Dermis blood vessel endothelial cell (primary cell): ENCODE measurements around the gene PRKCZ. TPM values are rescaled to one million over a fixed set of nuclear protein-coding genes. Genes with fewer than 3 reads are reported as not detected.

Source experiments
- DNase-seq: peaks from one replicate; pipeline ENCODE4 v3.0.0; 2010
- total RNA-seq: library from RNA; depleted of rRNA; stranded (reverse); fragments of >200 nt; gene quantifications from 2 replicates; pipeline ENCODE4 v1.2.3, GENCODE V29; 2014

Gene PRKCZ
- total RNA-seq, 1 donor from 2014 or later: 22.8 TPM

GRCh38 chr1:2214541-2215241 is 164.5 kb downstream of the PRKCZ start:
- DNase-seq: no peak

DNA sequence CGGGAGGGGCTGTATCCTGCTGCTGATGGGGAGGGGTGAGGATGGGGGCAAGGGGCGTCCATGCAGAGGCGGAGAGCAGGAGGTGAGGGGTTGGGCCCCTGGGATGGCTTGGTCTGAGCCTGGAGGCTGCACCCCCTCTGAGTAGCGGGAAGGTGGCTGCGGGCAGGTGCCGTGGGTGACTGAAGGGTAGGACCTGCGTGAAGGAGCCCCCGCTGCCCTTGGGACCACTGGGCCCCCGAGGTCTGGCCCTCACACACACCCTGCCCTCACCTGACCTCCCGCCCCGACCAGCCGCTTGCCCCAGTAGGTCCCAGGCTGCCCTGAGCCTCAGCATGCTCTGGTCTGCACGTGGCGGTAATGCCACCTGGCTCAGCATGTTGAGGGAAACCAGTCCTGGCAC is 165.1 kb downstream of the PRKCZ start:
- DNase-seq: no peak

DNA sequence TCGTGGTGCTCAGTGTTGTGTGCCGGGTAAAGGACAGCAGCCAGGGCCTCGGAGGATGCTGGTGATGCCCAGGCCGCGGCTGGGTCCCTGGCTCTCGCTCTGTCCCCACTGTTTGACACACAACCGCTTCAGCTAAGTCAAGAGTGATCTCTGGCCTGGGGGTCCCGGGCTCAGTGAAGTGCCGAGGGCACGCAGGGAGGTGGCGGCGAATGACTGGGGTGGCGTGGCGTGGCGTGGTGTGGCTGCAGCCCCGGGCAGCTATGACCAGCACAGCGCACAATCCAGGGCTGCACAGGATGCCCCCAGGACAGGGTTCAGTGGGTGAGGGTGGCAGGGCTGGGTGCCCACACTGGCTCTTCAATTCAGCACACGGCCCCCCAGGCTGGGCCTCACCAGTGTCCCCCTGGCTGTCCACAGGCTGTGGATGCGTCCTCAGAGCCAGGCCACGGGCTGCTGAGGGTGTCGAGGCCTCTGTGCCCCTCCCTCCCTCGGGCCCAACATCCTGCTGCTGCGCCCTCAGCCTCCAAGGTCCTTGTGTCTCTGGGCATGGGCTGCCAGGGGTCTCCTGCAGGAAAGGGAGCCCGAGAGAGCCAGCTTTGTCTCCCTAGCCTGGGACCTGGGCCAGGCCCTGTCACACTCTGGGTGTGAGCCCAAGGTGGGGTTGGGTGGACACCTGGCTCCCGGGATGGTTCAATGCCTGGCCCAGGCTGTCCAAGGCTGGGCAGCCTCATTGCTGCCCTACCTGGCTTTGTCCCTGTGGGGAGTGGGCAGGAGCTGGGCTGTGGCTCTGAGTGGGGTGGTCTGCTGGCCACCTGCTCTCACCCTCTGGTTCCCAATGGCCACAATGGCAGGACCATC is 165.9 kb downstream of the PRKCZ start:
- DNase-seq: no peak

GRCh38 chr1:2216767-2217058 is 166.5 kb downstream of the PRKCZ start:
- no peak for DNase-seq

DNA sequence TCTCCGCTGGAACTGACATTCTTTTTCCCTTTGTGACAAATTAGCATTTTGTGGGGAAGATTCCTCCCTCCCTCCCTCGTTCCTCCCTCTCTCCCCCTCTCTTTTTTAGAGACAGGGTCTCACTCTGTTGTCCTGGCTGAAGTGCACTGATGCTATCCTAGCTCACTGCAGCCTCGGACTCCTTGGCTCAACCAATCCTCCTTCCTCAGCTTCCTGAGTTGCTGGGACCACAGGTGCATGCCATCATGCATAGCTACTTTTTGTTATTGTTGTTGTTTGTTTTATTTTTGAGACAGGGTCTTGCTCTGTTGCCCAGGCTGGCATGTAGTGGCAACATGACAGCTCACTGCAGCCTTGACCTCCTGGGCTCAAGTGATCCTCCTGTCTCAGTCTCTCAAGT is 171.1 kb downstream of the PRKCZ start:
- no peak for DNase-seq

DNA sequence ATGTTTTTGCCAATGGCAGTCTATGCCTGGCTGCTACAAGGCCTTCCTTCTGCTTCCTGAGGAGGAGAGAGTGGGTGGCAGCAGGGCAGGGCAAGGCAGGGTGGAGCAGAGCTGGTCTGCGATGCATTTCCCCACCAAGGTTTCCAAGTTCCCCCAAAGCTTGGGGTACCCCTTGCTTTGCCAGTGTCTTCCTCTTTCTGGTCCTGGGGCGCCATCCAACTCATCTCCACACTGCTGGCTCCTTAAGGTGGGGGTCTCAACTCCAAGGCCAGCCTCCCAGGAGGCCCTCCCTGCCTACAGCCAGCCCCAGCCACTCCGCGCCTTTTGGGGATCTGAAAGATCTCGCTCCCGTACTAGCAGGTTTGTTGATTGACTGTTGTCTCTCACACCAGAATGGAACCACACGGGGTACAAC is 174.0 kb downstream of the PRKCZ start:
- no peak for DNase-seq

DNA sequence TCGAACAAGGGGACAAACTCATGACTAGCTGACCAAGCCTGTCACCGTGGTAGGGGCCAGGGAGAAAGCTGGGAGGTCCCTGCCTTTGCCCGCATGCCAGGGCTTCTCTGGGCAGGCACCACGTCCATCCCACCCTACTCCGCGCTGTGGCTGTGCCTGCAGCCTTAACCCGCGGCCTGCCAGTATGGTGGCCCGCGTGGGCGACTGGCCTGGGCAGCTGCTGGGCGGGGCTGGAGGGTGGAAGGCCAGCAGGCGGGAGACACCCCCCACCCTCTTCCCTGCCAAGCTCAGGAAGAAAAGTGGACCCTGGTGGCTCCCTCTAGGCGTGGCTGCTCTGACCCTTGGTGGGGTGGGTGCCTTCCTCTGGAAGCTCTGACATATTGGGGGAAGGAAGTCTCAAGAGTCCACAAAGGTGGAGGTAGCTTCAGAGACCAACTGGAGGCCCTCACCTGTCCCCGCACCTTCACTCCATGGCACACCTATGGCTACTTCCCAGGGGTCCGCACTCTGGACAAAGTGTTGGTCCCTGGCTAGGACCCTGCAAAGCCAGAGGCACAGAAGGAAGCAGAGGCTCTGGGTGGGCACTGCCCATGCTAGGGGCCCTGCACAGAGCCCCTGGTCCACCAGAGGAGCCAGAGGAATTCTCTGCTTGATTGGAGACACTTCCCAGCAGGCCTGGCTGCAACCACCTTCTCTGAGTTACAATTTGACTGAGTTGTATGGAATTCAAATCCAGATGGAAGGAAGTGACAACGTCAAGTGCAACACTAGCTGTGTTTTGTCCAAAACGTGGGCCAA is 174.6 kb downstream of the PRKCZ start:
- DNase-seq: no peak

GRCh38 chr1:2226525-2227345 is 176.5 kb downstream of the PRKCZ start:
- no peak for DNase-seq

- DNase-seq: peak; percentile 98
These were observed 177.3 kb downstream of the PRKCZ start for GRCh38 chr1:2227346-2228156.

DNA sequence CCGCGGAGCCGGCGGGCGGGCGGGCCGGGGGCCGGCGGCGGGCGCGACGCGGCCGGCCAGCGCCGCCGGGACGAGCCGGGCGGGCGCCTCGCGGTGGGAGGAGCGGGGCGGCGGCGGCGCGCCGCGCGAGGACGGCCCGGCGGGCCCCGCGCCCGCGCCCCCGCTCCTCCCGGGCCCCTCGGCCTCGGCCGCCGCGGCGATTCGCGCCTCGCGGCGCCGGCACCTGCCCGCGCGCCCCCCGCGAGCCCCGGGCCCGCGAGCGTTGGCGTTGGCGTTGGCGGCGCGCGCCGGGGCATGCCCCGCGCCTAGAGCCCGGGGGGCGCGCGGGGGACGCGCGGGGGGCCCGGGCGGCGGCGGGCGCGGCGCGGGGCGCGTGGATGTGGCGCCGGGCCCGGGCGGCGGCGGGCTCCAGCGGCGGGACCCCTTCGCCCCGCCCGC is 178.0 kb downstream of the PRKCZ start, which contains the start of gene SKI:
Gene SKI, plus strand, starts transcription at position 163 of the 438 bp plus-strand sequence. CDS start 448 bp downstream, outside the sequence.
- DNase-seq: no peak

GRCh38 chr1:2228694-2229036 is 178.5 kb downstream of the PRKCZ start:
- DNase-seq: peak; percentile 48

GRCh38 chr1:2229037-2229864 is 179.0 kb downstream of the PRKCZ start:
- peak; percentile 76 for DNase-seq

DNA sequence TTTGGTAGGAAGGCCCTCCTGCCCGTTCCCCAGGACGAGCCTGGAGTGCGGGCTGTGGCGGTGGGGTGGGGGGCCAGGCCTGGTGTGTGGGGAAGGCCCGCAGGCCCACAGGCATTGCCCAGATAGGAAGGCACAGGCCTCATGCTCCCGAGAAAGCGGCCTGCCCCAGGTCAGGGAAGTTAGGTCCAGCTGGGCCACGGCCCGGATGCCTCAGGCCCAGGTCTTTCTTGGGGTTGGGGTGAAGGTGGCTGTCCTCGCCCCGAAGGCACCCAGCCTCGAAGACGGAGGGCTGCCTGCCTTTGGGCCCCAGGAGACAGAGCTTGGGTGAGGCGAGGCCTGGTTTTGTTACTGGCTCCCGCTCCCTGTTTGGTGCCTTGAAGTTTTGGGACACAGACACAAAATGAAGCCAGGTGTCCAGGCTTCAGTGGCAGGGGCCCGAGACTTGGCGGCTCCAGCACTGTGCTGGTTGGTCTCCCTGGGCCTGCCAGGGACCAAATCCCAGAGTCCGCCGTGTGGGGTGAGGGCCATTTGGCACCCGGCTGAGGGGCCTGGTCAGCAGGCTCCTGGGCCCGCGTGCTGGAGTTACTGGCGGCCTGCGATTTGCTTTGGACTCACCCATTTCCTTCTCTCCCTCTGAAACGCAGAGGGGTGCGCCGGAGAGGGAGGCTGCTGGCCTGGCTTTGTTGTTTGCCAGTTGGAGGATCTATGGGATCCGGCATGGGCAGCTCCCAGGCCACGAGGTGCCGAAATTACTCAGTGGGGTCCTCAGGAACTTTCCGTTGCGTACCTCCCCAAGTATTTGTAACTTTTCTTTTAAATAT is 179.9 kb downstream of the PRKCZ start:
- DNase-seq: peak; percentile 58

DNA sequence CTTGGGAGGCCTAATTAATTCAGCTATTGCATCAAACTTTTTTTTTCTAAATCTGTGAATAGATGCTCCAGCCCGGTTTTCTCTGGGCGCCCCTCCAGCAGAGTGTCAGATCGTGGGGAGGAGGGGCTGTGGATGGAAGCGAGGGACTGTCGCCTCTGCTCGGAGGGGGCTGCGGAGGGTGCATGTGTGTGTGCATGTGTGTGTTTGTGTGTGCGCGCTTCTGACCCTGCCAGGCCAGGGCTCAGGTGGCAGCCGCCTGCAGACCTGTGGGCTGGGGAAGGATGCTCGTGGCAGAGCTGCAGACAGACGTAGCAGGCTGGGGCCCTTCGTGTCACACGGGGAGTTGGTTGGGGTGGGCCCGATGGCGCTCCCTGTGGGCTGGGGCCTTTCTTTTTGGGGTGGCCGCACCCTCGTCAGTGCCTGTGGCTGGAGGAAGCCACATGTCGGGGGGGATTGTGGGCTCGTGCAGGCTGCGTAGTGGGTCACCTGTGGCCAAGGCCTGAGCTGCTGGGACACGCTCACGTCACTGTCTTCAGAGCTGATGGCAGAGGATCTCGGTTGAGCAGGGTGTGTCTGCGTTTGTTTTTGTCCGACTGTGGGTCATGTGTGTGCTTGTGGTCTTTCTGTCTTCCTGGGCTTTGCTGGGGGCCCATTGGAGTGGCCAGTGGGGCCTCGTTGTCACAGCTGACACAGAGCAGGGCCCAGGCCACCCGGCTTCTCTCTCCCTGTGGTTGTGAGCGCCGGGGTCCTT is 180.7 kb downstream of the PRKCZ start:
- DNase-seq: no peak

GRCh38 chr1:2231532-2232254 is 181.5 kb downstream of the PRKCZ start:
- DNase-seq: peak; percentile 78

- DNase-seq: peak; percentile 35
These were observed 182.2 kb downstream of the PRKCZ start for GRCh38 chr1:2232255-2232915.

DNA sequence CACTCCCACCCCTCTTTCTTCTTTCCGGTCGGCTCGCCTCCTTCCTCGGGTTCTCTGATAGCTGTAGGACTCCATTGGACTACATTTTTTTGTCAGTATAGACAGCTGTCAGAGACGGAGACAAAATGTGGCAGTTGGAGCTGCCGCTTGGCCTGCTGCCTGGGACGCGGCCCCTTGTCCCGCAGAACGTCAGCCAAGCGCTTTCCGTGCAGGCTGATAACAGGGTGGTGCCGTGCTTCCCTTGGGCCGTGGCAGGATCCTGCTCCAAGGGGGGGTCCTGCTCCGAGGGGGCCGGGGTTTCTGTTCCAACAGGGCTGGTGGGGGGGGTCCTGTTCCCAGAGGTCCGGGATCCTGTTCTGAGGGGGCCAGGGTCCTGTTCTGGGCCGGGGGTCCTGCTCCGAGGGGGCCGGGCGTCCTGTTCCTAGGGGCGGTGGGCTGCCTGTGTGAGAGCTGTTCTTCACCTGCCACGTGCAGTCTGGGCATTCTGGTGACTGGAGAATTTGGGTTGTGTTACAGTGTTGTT is 182.8 kb downstream of the PRKCZ start:
- peak; percentile 44 for DNase-seq
